Putamen (tissue), 1 donor: ENCODE data around the gene ZNF670.
A peak's percentile ranks its signal among the peaks of the same experiment; 100 is the strongest.
"Not testable (repeated sequence)": the region's sequence is repeated elsewhere in the genome, so short reads cannot be mapped to it uniquely, and the experiment has no call there.

Experiments
- DNase-seq: peaks from one replicate; pipeline ENCODE4 v3.0.0-alpha.2; 2016; ENCODE audit warnings: low spot score

The ZNF670 gene

GRCh38 chr1:247078258-247079140 lies at the start of gene ZNF670:
Gene ZNF670, minus strand, starts transcription at chr1:247078811. Its CDS starts 215 bp downstream, at chr1:247078596.
- peak; percentile 94 for DNase-seq

GRCh38 chr1:247127519-247128282 lies 49.1 kb upstream of the ZNF670 start:
- not testable (repeated sequence) for DNase-seq

DNA sequence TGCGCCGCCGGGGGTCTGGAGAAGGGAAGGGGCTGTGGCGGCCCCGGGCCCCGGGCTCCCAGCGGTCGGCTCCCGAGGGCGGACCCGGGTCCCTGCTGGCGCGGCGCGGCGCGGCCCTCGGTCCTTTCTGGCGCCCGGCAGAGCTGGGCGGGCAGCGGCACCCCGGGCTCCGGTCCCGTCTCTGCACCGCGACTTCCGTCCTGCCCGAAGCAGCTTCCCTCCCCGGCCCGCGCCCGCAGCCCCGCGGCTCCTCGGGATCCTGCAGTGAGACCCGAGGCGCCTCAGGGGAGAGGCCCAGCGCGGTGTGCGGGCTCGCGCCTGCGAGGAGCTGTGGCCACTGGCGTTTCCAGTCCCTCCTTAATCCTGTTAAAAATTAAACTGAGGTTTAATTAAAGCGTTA lies 48.0 kb upstream of the ZNF670 start:
- DNase-seq = not testable (repeated sequence)

DNA sequence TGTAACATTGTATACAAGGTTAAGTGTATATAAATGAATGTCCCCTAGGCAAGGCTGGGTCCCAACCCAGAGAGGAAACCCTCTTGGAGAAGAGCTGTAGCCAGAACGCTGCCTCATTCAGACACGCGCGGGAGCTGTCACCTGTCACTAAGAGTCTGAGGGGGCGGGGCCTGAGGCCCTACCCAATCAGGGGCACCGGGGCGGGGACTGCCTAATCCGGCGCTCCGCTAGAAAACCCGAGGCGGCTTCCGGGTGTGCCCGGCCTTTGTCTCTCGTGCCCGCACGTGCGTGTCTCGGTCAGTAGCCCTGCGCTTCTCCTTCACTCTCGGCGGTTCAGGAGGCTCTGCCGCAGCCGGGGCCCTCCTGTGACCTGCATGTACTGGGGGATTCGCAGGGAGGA lies 47.6 kb upstream of the ZNF670 start:
- DNase-seq = not testable (repeated sequence)

GRCh38 chr1:247121382-247121781 lies 42.8 kb upstream of the ZNF670 start:
- no peak for DNase-seq

DNA sequence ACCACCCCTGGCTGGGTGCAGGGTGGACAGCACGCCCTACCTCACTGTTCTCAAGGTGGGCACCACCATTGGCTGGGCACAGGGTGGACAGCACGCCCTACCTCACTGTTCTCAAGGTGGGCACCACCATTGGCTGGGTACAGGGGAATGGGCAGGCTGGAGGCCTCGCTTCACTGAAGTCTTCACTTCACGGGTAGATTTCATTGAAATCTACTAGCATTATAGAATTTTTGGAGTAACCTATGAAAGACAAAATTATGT lies 41.7 kb upstream of the ZNF670 start:
- DNase-seq = not testable (repeated sequence)

GRCh38 chr1:247119600-247120407 lies 41.2 kb upstream of the ZNF670 start:
- DNase-seq = no peak

DNA sequence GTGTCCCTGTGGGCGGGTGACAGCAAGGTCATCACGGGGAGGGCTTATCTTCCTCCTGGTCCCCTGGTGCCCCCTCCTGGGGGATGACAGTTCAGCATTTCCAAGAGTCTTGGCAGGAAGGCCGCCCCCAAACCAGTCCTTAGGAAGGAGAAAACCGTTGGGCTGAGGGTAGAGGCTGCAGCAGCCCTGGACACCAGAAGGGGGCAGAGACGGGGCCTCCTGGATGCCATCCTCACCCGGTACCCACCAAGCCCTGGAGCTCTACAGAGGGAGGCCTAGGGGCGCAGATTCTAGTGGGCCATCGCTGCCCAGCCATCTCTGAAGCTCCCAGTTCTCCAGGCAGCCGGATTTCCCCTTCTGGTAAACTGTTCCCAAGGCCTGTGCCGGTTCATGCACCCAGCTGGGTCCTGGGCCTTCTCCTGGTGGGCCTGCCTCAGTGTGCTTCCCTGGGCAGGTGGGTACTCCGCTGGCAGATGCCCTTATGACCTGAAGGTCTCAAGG lies 40.4 kb upstream of the ZNF670 start:
- no peak for DNase-seq

- DNase-seq = no peak
Measured at GRCh38 chr1:247115545-247115944, 36.9 kb upstream of the ZNF670 start.

GRCh38 chr1:247115141-247115510 lies 36.5 kb upstream of the ZNF670 start:
- no peak for DNase-seq

GRCh38 chr1:247114351-247115140 lies 35.9 kb upstream of the ZNF670 start:
- DNase-seq = no peak

DNA sequence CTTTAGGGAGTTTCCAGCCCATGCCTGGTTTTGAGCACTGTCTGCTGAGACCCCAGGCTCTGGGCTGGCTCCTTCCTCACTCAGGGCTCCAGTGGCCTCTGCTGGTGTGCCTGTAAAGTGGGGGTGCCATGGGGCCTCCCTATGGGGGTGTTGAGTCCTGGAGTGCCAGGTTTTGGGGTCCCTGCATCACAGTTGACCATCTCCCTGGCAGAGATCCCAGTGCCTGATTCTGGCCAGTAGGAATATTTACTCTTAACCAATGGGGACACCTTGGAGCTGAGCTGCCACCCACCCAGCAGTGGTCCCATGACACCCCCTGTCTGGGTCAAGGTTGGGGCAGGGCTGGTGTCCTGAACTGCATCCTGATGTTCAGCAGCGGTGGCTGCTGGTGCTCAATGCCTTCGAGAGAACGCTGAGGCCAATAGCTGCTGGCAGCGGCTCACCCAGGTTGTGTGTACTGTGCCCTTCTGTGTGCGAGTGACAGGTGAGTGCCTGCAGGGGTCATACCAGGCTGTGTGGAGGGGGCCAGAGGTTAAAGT lies 35.2 kb upstream of the ZNF670 start:
- DNase-seq = no peak

- DNase-seq = no peak
Measured at GRCh38 chr1:247113094-247113497, 34.5 kb upstream of the ZNF670 start.

DNA sequence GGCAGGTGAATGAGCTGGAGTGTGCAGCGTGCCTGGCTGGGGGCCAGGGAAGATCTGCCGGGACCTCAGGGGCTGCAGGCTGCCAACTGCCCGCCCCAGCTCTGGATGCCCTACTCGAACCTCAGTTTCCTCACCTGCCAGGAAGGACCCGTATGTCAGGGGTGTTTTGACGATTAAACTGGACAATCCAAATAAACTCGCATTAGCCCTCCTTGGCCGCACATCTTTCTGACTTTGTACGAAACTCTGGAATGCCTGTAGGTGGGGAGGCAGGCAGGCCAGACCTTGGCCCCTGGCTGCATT lies 33.8 kb upstream of the ZNF670 start:
- no peak for DNase-seq

DNA sequence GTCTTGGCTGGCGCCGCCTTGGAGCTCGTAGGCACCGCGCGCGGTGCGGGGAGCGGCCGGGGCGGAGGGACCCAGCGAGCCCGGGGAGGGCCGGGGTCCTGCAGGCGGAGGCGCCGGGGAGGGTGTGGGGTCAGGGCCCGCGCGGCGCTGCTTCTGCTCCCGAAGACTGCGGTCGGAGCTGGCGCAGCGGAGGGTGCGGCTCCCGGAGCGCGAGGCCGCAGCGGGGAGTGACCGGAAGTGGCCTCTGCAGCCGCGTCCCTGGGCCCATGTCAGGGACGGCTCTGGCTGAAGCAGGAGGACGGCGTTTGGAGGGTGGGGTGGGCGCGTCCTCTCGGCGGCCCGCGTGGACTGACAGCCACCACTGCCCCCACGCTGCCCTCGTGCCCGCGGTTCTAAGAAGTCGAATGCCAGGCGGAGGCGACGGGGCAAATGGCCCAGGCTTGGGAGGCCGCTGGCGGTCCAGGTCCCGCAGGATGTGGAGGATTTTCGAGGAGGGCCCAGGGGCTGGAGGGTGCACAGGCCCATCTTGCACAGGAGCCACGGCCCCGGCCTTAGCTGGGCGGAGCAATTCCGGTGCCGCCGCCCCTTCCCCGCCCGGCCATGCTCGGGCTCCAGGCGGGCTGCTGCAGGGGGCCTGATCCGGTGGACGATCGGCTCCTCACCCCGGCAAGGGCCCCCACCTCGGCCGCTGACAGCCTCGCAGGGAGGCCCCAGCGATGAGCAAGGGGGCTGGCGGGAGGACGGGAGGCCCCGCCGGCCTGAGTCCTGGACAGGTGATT lies 33.3 kb upstream of the ZNF670 start:
- DNase-seq = no peak

DNA sequence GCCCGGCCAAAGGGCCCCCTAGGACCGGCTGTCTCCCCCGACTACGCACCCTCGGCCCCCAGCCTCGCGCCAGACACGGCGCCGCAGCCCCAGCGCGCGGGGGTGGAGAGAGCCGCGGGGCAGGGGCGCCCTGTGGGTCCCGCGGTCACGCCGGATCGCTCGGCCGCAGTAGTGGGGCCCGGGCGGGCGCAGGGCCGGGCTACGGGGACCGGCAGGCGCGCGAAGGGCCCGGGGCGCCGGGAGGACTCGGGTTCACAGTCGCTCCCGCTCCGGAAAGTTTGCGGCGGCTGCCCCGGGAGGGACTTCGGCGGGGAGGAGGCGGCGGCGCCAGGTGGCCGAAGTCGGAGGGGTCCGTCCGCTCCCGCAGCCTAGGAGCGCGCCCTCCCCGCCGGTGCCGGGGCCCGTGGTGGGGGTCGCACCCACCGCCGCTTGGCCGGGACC lies 32.7 kb upstream of the ZNF670 start:
- DNase-seq = no peak

- DNase-seq = peak; percentile 28
Measured at GRCh38 chr1:247110627-247111258, 32.1 kb upstream of the ZNF670 start.

GRCh38 chr1:247107694-247108093 lies 29.1 kb upstream of the ZNF670 start:
- no peak for DNase-seq

GRCh38 chr1:247105966-247106365 lies 27.4 kb upstream of the ZNF670 start:
- no peak for DNase-seq

GRCh38 chr1:247104965-247105364 lies 26.4 kb upstream of the ZNF670 start:
- peak; percentile 18 for DNase-seq
